Natural killer cell (primary cell): ENCODE measurements around the gene IL1RL1. TPM values are rescaled to one million over a fixed set of nuclear protein-coding genes. Genes with fewer than 3 reads are reported as not detected.

Experiments
- ATAC-seq, 3 donors: fragments of 150-1000 bp in 2 of 3; fragments of 200-7000 bp in 1 of 3; cut with Tn5 transposase; 1 replicate in 1 of 3; 2 replicates in 2 of 3; pipeline ENCODE4 v1.10.0; 2021; ENCODE audit warnings: mild to moderate bottlenecking in 2 of 3, moderate library complexity in 2 of 3
- DNase-seq, 2 donors: peaks; one replicate each; pipeline versions ENCODE4 v3.0.0 to v3.0.0-alpha.2; 2013 to 2021; ENCODE audit warnings: mixed read lengths in 1 of 2
- H3K27ac ChIP-seq: one replicate; pipeline ENCODE4 v1.5.1; 2013; ENCODE audit warnings: mild to moderate bottlenecking, low read length
- H3K27me3 ChIP-seq: one replicate; pipeline ENCODE4 v1.6.1; 2013; ENCODE audit warnings: low read length; ENCODE audit not compliant: control insufficient read depth, insufficient read depth
- H3K36me3 ChIP-seq: one replicate; pipeline ENCODE4 v1.6.1; 2013; ENCODE audit warnings: low read length; ENCODE audit not compliant: control insufficient read depth, insufficient read depth
- H3K4me1 ChIP-seq: one replicate; pipeline ENCODE4 v1.6.1; 2013; ENCODE audit warnings: low read length; ENCODE audit not compliant: control insufficient read depth, insufficient read depth
- H3K4me3 ChIP-seq: one replicate; pipeline ENCODE4 v1.5.1; 2013; ENCODE audit warnings: low read length
- H3K9me3 ChIP-seq: one replicate; pipeline ENCODE4 v1.6.1; 2013; ENCODE audit warnings: low read length; ENCODE audit not compliant: control insufficient read depth, insufficient read depth
- H3K27ac Mint-ChIP-seq, 2 donors: one replicate each; pipeline ENCODE4 v1.8.0; 2022; ENCODE audit warnings: mild to moderate bottlenecking in 2 of 2, mixed read lengths in 2 of 2, moderate library complexity in 1 of 2
- H3K27me3 Mint-ChIP-seq, 2 donors: one replicate each; pipeline ENCODE4 v1.8.0; 2022; ENCODE audit warnings: low read depth in 2 of 2, mixed read lengths in 2 of 2
- H3K36me3 Mint-ChIP-seq: one replicate; pipeline ENCODE4 v1.8.0; 2022; ENCODE audit warnings: mixed read lengths
- H3K4me1 Mint-ChIP-seq, 2 donors: one replicate each; pipeline ENCODE4 v1.8.0; 2022; ENCODE audit warnings: mixed read lengths in 2 of 2
- H3K4me3 Mint-ChIP-seq: one replicate; pipeline ENCODE4 v1.8.0; 2022; ENCODE audit warnings: mild to moderate bottlenecking, moderate library complexity, mixed read lengths
- H3K9me3 Mint-ChIP-seq, 2 donors: one replicate each; pipeline ENCODE4 v1.8.0; 2022; ENCODE audit warnings: mixed read lengths in 2 of 2
- CTCF ChIP-seq: fragments of 200-600 bp; IDR thresholded peaks from one replicate; pipeline ENCODE4 v1.8.0; 2022; ENCODE audit warnings: antibody characterized with exemption
- WGBS: methylation state at CpG from one replicate; pipeline ENCODE4 v1.1.7; 2013; ENCODE audit warnings: missing lambda C conversion rate; ENCODE audit not compliant: insufficient coverage; 5-methylcytosine and 5-hydroxymethylcytosine counted together
- intact Hi-C: fragments of 100-400 bp; cut with micrococcal nuclease; formaldehyde crosslinking; loops from one replicate; pipeline ENCODE4 v1.14.2; 2022
- total RNA-seq, 4 donors: library from RNA; stranded (reverse); fragments of 120-200 nt in 1 of 4; gene quantifications; one replicate each; pipeline versions ENCODE4 v1.2.3 to v1.2.4, GENCODE V29; 2013 to 2022

Gene IL1RL1
- total RNA-seq, 3 donors from 2014 or later (not counting 1 experiment from before 2014, with no cell fraction given): 0.49 to 68.1 (median 2.2) TPM

GRCh38 chr2:102313025-102313424 is 1.7 kb downstream of the IL1RL1 start:
- Histone ChIP-seq H3K27me3 (no peaks in the 10 kb centered on the region), H3K4me1 (peaks cover 11% of the 10 kb centered on the region), H3K4me3 (no peak overlapping the region), H3K36me3 (no peaks in the 10 kb centered on the region), H3K27ac (no peak overlapping the region), H3K9me3 (no peaks in the 10 kb centered on the region)
- H3K9me3 Mint-ChIP-seq: no peaks in the 10 kb centered on the region
- TF ChIP-seq CTCF: no peak
- H3K36me3 Mint-ChIP-seq: no peaks in the 10 kb centered on the region
- H3K27me3 Mint-ChIP-seq: peaks cover 0 to 5% of the 10 kb centered on the region in 2 donors
- no peak for DNase-seq
- no peak overlapping the region for H3K27ac Mint-ChIP-seq
- peaks cover 21 to 36% of the 10 kb centered on the region in 2 donors for H3K4me1 Mint-ChIP-seq
- intact Hi-C loops: no loop called here
- no peak for ATAC-seq
- 100% methylated on average over 2 of the region's 2 CpGs for WGBS
- H3K4me3 Mint-ChIP-seq: no peak overlapping the region

- H3K36me3 ChIP-seq: no peaks in the 10 kb centered on the region
- no peak for TF ChIP-seq CTCF
- no peaks in the 10 kb centered on the region for H3K36me3 Mint-ChIP-seq
- no peak overlapping the region for H3K27ac Mint-ChIP-seq
- no peaks in the 10 kb centered on the region for H3K9me3 ChIP-seq
- H3K4me1 ChIP-seq: peaks cover 11% of the 10 kb centered on the region
- no peak for DNase-seq
- 95% methylated on average over 8 of the region's 8 CpGs for WGBS
- no peaks in the 10 kb centered on the region for H3K9me3 Mint-ChIP-seq
- no peaks in the 10 kb centered on the region for H3K27me3 ChIP-seq
- no peak overlapping the region for H3K4me3 Mint-ChIP-seq
- intact Hi-C loops: no loop called here
- ATAC-seq: no peak
- H3K27ac ChIP-seq: no peak overlapping the region
- H3K4me3 ChIP-seq: no peak overlapping the region
- H3K4me1 Mint-ChIP-seq: peaks cover 21 to 36% of the 10 kb centered on the region in 2 donors
- H3K27me3 Mint-ChIP-seq: peaks cover 0 to 5% of the 10 kb centered on the region in 2 donors
These were observed 2.1 kb downstream of the IL1RL1 start for GRCh38 chr2:102313471-102313870.

DNA sequence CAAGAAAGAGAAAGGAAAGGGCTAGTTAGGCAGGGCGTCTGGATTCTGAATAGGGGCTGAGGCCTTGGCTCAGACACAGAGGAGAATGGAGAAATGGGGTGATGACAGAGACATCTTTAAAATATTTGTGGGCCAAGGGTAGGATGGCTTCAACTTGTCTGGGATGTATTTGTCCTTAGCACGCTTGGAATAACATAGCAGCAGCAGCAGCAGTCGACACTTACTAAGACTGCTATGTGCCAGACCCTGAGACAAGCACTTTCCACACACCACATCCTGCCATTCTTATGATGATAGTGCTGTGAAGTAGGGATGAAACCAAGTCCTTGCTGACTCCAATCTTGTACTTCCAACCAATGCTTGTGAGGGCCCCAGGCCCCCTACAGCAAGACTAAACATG is 2.6 kb downstream of the IL1RL1 start:
- H3K9me3 Mint-ChIP-seq: no peaks in the 10 kb centered on the region
- peaks cover 0 to 5% of the 10 kb centered on the region in 2 donors for H3K27me3 Mint-ChIP-seq
- Histone ChIP-seq H3K4me3 (no peak overlapping the region), H3K27ac (no peak overlapping the region), H3K9me3 (no peaks in the 10 kb centered on the region), H3K27me3 (no peaks in the 10 kb centered on the region), H3K4me1 (peaks cover 11% of the 10 kb centered on the region), H3K36me3 (no peaks in the 10 kb centered on the region)
- H3K36me3 Mint-ChIP-seq: no peaks in the 10 kb centered on the region
- intact Hi-C loops: no loop called here
- H3K4me3 Mint-ChIP-seq: no peak overlapping the region
- 85% methylated on average over 2 of the region's 3 CpGs for WGBS
- peaks cover 21 to 36% of the 10 kb centered on the region in 2 donors for H3K4me1 Mint-ChIP-seq
- ATAC-seq (peak in 2 of 3 donors; percentile 51 to 60), DNase-seq (no peak)
- no peak for TF ChIP-seq CTCF
- no peak overlapping the region for H3K27ac Mint-ChIP-seq

DNA sequence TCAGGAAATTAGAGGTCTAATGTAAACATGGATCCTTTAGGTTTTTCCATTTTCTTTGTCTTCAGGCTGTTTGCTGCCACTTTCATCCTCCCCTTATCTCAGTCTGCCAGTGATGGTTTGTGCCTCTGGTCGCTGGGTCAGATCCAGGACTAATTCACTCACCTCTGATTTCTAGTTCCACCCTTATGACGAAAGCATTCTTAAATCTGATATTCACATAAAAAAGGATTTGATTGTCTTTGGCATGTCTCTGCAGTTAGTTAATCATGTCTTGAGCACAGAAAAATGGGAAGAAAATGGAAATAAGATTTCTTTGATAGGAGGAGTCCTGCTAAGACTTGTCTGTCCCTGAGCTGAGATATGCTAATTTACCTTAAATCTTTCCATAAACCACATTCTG is 4.6 kb downstream of the IL1RL1 start:
- H3K9me3 Mint-ChIP-seq: no peaks in the 10 kb centered on the region
- Histone ChIP-seq H3K27ac (no peak overlapping the region), H3K4me1 (peaks cover 8% of the 10 kb centered on the region), H3K4me3 (no peak overlapping the region), H3K27me3 (no peaks in the 10 kb centered on the region), H3K9me3 (no peaks in the 10 kb centered on the region), H3K36me3 (no peaks in the 10 kb centered on the region)
- no peak overlapping the region for H3K4me3 Mint-ChIP-seq
- intact Hi-C loops: no loop called here
- H3K27me3 Mint-ChIP-seq: peaks cover 0 to 8% of the 10 kb centered on the region in 2 donors
- DNase-seq: no peak
- 82% methylated on average over 1 of the region's 2 CpGs for WGBS
- H3K4me1 Mint-ChIP-seq: peaks cover 18 to 23% of the 10 kb centered on the region in 2 donors
- ATAC-seq: no peak
- H3K36me3 Mint-ChIP-seq: no peaks in the 10 kb centered on the region
- no peak for TF ChIP-seq CTCF
- H3K27ac Mint-ChIP-seq: no peak overlapping the region
